DMS153 (cell line): ENCODE measurements around the gene SACS.
"Not testable (repeated sequence)": the region's sequence is repeated elsewhere in the genome, so short reads cannot be mapped to it uniquely, and the experiment has no call there.

Source experiments
- DNase-seq: peaks from one replicate; lab custom pipeline; 2025; lab: John Stamatoyannopoulos, UW

Gene SACS

GRCh38 chr13:23408026-23408425, 25.5 kb downstream of the SACS start:
- DNase-seq, result no peak

GRCh38 chr13:23401156-23401555, 32.3 kb downstream of the SACS start:
- not testable (repeated sequence) for DNase-seq

- no peak for DNase-seq
Observed at GRCh38 chr13:23399347-23399746, 34.2 kb downstream of the SACS start.

DNA sequence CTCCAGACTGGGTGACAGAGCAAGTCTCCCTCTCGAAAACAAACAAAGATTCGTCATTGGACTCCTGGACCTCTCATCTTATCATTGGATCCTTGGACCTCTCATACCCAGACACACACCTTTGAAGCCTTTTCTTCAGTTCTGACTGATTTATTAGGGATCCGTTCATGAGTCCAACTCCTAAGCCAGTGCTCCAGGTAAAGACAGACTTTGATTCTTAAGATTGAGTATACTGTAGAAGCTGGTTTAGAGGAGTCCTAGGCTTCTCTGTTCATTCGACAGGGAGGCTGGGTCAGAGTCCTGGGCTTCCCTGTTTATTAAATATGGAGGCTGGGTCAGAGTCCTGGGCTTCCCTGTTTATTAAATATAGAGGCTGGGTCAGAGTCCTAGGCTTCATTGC, 38.7 kb downstream of the SACS start:
- no peak for DNase-seq

DNA sequence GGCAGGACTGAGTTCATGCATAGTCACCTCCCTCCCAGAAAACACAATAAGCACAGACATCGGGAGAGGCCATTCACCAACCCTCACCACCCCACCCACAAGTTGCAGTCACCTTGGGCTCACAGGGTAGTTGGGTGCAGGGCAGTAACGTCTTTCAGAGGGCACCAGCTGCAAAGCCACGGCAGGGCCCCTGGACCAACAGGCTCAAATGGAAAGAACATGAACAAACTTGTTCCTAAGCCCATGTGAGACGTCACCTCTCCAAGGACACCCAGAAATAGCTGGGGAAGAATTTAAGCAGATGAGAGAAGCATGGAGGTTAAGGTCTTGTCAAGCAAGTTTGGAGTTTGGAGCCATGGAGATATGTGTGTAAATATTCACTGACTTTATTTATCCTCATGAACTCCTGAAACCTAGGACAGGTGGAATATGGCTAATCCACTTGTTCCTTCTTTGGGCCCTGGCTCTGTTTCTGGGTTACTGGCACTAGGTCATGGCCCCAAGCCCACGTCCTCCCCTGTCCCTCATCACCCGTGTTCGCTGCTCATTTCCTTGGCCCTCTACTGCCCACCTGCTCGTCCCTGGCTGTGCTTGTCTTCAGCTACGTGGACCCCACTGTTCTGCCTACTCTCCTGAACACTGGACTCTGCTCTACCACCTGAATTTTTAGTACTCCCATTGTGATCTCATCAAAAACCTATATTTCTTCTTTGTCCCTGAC, 40.4 kb downstream of the SACS start:
- no peak for DNase-seq

GRCh38 chr13:23392313-23392712, 41.2 kb downstream of the SACS start:
- no peak for DNase-seq

DNA sequence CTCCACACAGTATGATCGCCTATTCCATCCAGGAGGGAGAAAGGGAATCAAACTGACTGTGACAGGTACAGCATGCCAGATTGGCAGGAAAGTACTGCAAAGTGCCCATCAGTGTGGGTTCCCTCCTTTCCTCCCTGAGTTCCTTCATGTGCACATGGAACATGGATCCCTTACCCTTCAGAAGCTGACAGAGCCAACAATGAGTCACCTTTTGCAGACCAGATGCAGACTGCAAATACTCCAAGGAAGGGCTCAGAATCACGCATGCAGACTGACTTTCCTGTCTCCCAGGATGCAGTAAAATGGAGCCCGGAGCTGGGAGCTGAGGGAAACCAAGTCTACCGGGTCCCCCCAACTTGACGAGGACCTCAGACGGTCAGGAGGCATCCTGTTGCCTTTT, 41.8 kb downstream of the SACS start:
- no peak for DNase-seq

DNA sequence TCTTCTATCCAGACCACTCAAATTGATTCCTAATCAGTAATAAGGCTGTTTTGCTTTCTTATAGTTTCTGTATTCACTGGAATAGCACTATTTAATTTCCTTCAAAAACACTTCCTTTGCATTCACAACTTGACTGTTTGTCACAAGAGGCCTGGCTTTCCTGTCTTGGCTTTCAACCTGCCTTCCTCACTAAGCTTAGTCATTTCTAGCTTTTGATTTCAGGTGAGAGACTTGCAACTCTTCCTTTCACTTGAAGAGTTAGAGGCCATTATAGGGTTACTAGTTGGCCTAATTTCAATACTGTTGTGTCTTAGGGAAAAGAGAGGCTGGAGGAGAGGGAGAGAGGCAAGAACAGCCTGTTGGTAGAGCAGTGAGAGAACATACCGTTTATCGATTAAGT, 47.0 kb downstream of the SACS start:
- no peak for DNase-seq

- DNase-seq, result no peak
Observed at GRCh38 chr13:23385931-23386330, 47.6 kb downstream of the SACS start.

GRCh38 chr13:23384111-23384510, 49.4 kb downstream of the SACS start:
- DNase-seq, result no peak

GRCh38 chr13:23383151-23383550, 50.4 kb downstream of the SACS start:
- DNase-seq, result no peak

DNA sequence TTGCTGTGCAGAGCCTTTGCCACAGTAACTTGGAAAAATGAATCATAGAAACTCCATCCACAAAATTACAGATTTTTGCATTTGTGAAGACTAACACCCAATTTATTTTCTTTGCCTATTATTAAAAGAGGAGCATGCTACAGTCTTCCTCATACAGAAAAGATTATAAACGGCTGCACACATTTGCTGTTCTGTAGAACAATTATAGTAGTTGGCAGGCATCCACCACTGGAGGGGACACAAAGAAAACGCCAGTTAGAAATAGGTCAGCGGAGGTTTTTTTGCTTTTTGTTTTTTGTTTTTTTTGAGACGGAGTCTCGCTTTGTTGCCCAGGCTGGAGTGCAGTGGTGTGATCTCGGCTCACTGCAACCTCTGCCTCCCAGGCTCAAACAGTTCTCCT, 51.6 kb downstream of the SACS start:
- no peak for DNase-seq

DNA sequence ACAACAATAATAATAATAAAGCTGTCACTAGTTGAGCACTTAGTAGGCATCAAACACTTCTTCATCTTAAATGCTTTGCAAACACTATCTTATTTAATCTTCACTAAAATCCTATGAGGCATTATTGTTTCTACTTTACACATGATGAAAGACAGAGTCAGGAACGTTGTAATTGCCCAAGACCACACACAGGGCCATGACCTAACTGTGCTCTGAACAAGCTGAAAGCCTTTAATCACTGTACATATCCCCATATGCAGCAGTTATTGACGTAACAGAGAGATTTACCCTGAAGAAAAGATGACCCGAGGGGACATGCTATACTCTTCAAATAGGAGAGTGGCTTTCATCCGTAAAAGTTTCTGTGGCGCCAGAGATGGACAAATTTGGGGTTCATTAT, 53.0 kb downstream of the SACS start:
- DNase-seq, result no peak

DNA sequence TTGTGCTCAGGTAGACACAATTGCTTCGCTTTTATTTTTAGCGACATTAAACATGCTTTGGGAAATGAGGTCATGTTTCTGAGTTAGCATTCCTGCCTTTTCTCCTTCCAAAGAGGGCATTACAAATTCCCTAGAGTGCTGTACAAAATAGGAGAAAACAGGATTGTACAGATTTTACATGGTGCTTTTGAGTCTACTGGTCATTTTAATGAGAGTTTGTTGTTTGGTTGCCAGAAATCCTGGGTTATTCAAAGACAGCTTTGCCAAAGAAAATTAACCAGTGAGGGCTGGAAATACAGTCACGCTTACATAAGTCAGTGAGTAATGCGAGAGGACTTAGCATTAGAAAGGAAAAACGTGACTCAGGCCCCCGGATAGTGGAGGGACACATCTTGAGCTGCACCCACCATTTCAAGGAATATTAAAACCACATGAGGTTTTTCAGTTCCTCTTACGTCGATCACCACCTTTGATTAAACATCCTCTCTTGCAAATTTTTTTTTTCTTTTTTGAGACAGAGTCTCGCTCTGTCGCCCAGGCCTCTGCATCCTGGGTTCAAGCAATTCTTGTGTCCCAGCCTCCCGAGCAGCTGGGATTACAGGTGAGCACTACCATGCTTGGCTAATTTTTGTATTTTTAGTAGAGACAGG, 55.4 kb downstream of the SACS start:
- no peak for DNase-seq

DNA sequence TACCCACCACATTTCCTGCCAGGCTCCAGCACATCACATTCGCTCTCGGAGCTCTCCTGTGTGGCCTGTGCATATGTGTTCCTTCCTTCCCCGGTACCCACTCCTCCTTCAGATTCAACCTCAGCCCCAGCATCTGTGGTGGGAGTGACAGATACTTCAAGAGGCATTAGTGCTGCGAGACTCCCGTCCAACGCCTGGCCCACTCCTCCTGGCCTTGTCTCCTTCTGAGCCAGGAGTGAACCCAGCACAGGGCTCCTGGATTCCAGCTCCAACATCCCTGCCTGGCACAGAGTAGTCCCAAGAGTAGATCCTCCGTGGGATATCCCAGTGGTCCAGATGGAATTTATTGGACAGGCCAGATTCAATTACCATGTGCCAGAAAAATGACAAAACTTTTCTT, 55.9 kb downstream of the SACS start:
- no peak for DNase-seq

DNA sequence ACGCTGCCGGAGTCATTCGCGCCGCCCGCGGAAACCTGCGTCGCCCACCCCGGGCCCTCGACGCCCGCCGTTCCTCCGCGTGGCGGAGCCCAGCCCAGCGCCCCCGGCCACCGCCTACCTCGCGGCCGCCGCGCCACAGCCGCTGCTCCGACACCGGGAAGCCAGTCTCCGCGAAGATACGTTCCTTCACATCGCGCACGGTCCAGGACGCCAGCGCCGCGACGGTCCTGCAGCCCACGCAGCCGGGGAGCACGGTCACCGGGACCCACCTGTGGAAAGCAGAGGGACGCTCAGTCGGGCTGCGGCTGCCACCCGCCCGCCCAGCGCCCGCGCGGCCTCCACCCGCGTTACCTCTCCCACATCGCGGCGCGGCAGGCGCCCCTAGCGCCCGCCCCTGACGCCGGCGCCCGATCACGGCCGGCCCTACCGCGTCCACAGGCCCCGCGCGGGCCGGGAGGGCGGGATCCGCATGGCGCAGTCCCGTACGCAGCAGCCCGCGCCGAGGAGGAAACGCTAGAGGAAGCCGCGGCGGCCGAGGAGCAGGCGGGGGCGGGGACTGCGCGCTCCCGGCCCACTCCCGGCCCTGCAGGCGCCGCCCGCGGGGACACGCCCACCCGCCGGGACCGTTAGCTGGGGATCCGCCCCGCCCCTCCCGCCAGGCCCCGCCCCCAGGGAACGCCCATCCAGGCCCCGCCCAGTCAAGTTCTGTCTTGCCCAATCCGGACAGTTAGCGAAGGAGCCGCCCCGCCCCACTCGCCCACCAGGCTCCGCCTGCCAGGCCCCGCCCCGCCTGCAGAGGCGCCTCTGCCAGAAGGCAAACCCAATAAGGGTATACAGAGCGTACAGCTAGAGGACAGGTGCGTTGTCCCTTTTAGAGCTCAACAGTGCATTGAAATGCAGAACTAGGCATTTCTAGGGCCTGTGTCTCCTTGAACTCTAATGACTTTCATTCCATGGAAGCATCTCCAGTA, 58.2 kb downstream of the SACS start:
- DNase-seq, result peak; percentile 79

DNA sequence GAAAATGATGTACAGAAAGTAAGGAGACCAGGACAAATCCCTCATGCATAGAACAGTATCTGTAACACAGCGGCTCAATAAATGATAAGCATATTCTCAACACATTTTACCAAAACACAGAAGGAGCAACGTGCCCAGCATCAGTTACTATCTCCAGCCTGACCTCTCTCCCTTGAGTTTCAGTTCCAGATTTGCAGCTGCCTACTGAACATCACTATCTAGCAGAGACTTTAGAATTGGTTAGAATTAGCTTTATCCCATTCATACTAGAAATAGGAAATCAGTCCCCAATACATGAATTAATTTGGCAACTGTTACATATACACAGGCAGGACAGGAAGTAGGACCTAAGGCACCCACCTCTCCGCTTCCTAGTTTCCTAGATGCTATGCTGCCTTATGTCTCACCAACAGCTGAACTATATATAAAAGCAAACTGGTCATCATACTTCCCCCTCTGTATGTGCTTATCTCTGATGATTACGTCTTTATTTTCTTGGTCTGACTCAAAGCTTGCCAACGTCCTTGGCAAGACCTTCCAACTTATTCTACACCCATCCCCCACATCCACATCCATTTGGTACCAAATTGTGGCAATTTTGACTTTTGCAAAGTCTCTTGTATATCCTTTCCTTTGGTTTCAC, 61.1 kb downstream of the SACS start:
- no peak for DNase-seq

DNA sequence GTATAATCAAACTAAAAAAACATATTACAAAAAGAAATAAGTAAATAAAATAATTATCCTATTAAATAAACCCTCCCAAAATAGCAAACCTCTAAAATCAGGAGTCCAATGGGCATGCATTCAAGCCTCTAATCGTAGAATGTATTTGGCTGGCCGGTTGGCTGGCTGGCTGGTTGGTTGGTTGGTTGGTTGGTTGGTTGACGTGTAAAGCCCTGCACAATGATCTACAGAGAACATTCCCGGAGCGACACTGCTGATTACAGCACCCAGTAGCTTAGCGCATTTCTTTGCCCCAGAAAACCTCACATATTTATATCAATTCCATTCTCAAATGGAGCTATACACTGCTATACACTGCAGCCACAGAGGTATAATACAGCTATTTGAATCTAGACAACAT, 65.6 kb downstream of the SACS start:
- no peak for DNase-seq

DNA sequence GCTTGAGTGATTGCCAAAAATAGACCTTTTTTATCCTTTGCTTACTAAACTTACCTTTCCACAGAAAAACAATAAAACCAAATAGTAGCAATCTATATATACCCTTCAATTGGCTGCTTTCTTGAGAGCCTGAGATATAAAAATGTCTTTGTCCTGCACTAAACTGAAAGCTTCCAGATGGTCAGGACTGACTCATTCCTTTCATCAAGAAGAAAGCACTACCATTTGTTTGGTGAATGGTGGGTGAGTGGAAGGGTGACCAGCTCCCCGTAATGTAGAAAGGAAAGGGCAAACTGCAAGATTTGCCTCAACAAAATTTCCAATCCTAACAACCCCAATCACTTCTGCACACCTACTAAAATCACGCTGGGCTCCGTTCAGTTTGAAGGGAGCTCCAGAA, 67.8 kb downstream of the SACS start:
- no peak for DNase-seq

DNA sequence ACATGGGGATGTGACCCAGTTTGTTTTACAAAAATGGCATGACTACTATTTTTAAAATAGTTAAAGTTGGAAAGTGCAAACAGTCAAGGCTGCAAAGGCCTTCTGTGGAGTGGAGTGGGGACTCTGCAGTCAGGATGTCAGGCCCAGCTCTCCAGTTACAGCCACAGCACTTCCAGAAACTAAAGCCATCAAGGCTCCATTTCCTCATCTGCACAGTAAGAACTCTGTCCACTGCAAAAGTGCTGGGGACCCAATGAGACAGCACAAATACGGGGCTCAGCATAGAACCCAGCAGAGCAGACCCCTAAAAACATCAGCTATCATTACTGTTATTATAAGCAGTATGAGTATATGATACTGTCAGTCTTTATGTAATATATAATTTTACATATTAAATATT, 73.6 kb downstream of the SACS start:
- DNase-seq, result no peak

DNA sequence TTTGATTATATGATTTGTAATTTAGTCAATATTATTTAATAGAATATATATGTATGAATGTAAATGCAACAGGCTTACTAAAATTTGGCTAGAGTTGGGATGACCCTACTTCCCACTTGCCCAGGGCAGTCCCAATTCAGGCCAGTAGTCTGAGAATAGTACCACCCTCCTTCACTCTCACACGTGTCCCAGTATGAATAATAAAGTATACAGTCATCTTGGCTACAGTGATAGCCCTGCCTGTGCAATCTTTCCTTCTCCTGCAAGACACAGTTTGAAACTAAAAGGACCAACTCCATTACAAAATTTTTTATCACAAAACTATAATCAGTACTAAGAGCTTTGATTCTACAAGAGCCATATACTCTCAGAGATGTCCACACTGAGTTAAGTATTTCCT, 76.2 kb downstream of the SACS start:
- no peak for DNase-seq

DNA sequence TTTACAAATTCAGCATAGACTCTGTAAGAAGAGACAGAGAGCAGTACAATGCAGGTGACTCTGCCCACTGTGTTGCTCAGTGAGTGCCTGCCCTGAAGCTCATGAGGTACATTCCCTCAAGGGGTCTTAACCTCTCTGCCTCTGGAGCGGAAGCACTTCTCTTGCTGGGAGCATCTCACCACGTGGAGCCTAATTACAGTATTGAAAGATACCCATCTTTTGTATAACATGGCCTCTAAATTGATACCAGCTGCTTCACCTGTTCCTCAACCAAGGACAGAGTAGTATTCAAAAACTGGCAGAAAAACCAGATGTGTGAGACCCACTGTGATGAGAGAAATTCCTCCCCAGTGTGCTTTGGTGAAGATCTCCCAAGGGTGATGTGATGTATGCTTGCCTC, 77.1 kb downstream of the SACS start:
- DNase-seq, result no peak
